Measurements from ENCODE around the gene KREMEN2. TPM values are rescaled to one million over a fixed set of nuclear protein-coding genes. Genes with fewer than 3 reads are reported as not detected.

Gene KREMEN2
- total RNA-seq, 4 donors from 2014 or later: not detected

DNA sequence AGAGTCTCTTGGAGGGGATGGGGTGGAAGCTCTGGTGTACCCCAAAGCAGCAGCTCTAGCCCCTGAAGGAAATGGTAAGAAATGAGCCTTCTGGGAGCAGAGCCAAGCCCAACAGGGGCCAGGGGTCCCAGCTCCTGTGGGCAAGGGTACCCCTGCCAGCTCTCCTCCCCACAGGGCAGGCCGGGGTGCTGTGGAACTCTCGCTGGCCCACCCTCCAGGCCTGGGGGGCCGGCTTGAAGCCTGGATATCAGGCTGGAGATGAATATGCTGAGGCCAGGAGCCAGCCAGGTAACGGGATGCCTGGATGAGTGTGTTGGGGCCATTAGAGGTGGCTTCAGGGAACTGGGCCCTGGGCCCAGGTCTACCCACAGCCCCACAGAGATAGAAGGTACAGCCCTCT is 36.5 kb downstream of the KREMEN2 start:
- no peaks in the 10 kb centered on the region for H3K36me3 ChIP-seq
- no peaks in the 10 kb centered on the region for H3K27me3 ChIP-seq
- H3K27ac ChIP-seq: no peak overlapping the region
- H3K4me3 ChIP-seq: no peak overlapping the region
- H3K9me3 ChIP-seq: no peaks in the 10 kb centered on the region
- peaks cover 4 to 6% of the 10 kb centered on the region in 2 donors for H3K4me1 ChIP-seq
- in situ Hi-C loops (cut with MboI; ENCODE audit: low sequenced_read_pairs in 4 of 4) (no loop called here), intact Hi-C loops (cut with DNase I; ENCODE audit: low total_unique reads) (no loop called here)
- TF ChIP-seq CTCF (IDR thresholded peaks at IDR 0.05 in 4 of 5, conservative IDR thresholded peaks at IDR 0.05 in 1 of 5): no peak
- no peak for TF ChIP-seq POLR2A (IDR thresholded peaks at IDR 0.05)
- ATAC-seq: no peak
- DNase-seq: no peak

GRCh38 chr16:3001316-3001715 is 37.2 kb downstream of the KREMEN2 start:
- Histone ChIP-seq H3K4me1 (peaks cover 4 to 6% of the 10 kb centered on the region in 2 donors), H3K27me3 (no peaks in the 10 kb centered on the region), H3K36me3 (no peaks in the 10 kb centered on the region), H3K4me3 (no peak overlapping the region), H3K9me3 (no peaks in the 10 kb centered on the region), H3K27ac (no peak overlapping the region)
- no peak for DNase-seq
- intact Hi-C loops (cut with DNase I; ENCODE audit: low total_unique reads) (no loop called here), in situ Hi-C loops (cut with MboI; ENCODE audit: low sequenced_read_pairs in 4 of 4) (no loop called here)
- TF ChIP-seq POLR2A (IDR thresholded peaks at IDR 0.05) (no peak), CTCF (IDR thresholded peaks at IDR 0.05 in 4 of 5, conservative IDR thresholded peaks at IDR 0.05 in 1 of 5) (no peak)
- no peak for ATAC-seq

DNA sequence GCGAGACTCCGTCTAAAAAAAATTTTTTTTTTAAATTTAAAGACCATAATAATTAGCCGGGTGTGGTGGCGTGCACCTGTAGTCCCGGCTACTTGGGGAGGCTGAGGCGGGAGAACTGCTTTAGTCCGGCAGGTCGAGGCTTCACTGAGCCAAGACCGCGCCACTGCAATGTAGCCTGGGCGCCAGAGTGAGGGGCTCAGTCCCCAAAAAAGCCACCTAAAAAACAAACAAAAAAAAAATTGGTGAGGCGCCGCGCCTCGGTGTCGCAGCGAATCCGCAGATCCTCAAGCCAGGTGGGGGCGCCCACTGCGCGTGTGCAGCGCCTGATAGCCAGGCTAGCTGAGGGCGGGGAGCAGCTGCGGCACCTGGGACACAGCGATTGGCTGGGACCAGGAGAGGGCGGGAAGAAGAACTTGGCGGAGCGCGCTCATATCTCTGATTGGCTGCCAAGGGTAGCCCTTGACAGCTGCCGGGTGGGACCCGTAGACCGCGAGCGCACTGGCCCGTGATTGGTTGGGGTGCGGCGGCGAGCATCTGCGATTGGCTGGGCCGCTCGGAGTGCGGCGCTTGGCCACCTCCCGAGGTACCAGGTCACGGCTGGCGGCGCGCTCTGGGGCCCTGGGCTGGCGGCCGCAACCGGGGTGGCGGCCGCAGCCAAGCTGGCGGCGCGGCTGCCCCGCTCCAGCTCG is 39.7 kb downstream of the KREMEN2 start:
- H3K27me3 ChIP-seq: peaks cover 0 to 2% (median 0%) of the 10 kb centered on the region in 3 donors
- H3K4me1 ChIP-seq: peaks cover 4 to 6% of the 10 kb centered on the region in 2 donors
- peak overlapping the region in 3 of 4 donors; percentile 27 to 33 (median 28) for H3K4me3 ChIP-seq
- peak overlapping the region in 3 of 4 donors; percentile 46 to 58 (median 49) for H3K27ac ChIP-seq
- TF ChIP-seq CTCF (IDR thresholded peaks at IDR 0.05 in 4 of 5, conservative IDR thresholded peaks at IDR 0.05 in 1 of 5) (peak; percentile 22 to 69 (median 63)), POLR2A (IDR thresholded peaks at IDR 0.05) (peak; percentile 88 to 89)
- intact Hi-C loops (cut with DNase I; ENCODE audit: low total_unique reads): loop anchor here (1.0 kb wide), 2 partner anchors 17 to 25 kb away; partner anchors contain the start of gene TNFRSF12A
- no peaks in the 10 kb centered on the region for H3K9me3 ChIP-seq
- H3K36me3 ChIP-seq: peaks cover 0 to 12% of the 10 kb centered on the region in 2 donors
- DNase-seq (peak; percentile 97 to 98), ATAC-seq (peak; percentile 98 to 99)
- in situ Hi-C loops (cut with MboI; ENCODE audit: low sequenced_read_pairs in 4 of 4): no loop called here

- H3K4me3 ChIP-seq: peak overlapping the region in 1 of 4 donors; percentile 53
- H3K27ac ChIP-seq: peak overlapping the region in 2 of 4 donors; percentile 35 to 46
- H3K36me3 ChIP-seq: peaks cover 0 to 12% of the 10 kb centered on the region in 2 donors
- TF ChIP-seq CTCF (IDR thresholded peaks at IDR 0.05 in 4 of 5, conservative IDR thresholded peaks at IDR 0.05 in 1 of 5) (no peak), POLR2A (IDR thresholded peaks at IDR 0.05) (no peak)
- no peaks in the 10 kb centered on the region for H3K9me3 ChIP-seq
- ATAC-seq (peak; percentile 39 to 48), DNase-seq (no peak)
- in situ Hi-C loops (cut with MboI; ENCODE audit: low sequenced_read_pairs in 4 of 4) (no loop called here), intact Hi-C loops (cut with DNase I; ENCODE audit: low total_unique reads) (loop anchor here (1.0 kb wide), 1 partner anchor 16 kb away; the partner anchor contains the start of gene TNFRSF12A)
- H3K4me1 ChIP-seq: peaks cover 4 to 6% of the 10 kb centered on the region in 2 donors
- H3K27me3 ChIP-seq: peaks cover 0 to 2% (median 0%) of the 10 kb centered on the region in 3 donors
These were observed 40.2 kb downstream of the KREMEN2 start for GRCh38 chr16:3004319-3004718.
